K562 (cell line): ENCODE measurements around the gene TDRD5. TPM values are rescaled to one million over a fixed set of nuclear protein-coding genes. Genes with fewer than 3 reads are reported as not detected.

Source experiments
- ATAC-seq: fragments of 200-7000 bp; cut with Tn5 transposase; 3 replicates; pipeline ENCODE4 v1.9.1; 2020; ENCODE audit warnings: moderate library complexity
- BruUV-seq: library from RNA; stranded (reverse); fragments of 400-500 nt; replicated peaks from 2 replicates; lab custom pipeline; 2021; lab: Mats Ljungman, UMichigan
- CTCF ChIA-PET: fragments of 300-600 bp; formaldehyde crosslinking; extraction: SDS; loops from one replicate; lab custom pipeline; 2021; ENCODE audit warnings: low intra/inter-chr PET ratio; lab: Yijun Ruan, JAX
- POLR2A ChIA-PET: fragments of 300-600, 350-650 bp; sonication (Branson Sonifier 250); formaldehyde crosslinking; extraction: SDS; loops from one replicate; lab custom pipeline; 2021; ENCODE audit warnings: antibody characterized with exemption, inconsistent platforms; lab: Yijun Ruan, JAX
- DNase-seq, 4 experiments: peaks; one replicate each; pipeline versions ENCODE4 v3.0.0 to v3.0.0-alpha.2; 2011 to 2018; ENCODE audit warnings: low spot score in 3 of 4, mixed read lengths in 3 of 4; ENCODE audit errors: extremely low read depth in 1 of 4
- FAIRE-seq: peaks from 2 replicates; lab custom pipeline; 2011; peaks lifted over from hg19 to GRCh38; lab: Jason Lieb, UNC
- H2AFZ ChIP-seq: 2 replicates; pipeline ENCODE4 v1.6.0; 2011; ENCODE audit warnings: low read depth, low read length, control low read depth, inconsistent platforms
- H3K27ac ChIP-seq: fragments of 200-600 bp; 3 replicates; pipeline ENCODE4 v1.8.0; 2011; ENCODE audit warnings: low read depth, mild to moderate bottlenecking, control low read depth, inconsistent platforms, low read length, moderate library complexity, mixed read lengths; ENCODE audit errors: extremely low read depth
- H3K27me3 ChIP-seq, 2 experiments: fragments of 300-600 bp in 1 of 2; 2 replicates in 1 of 2; 3 replicates in 1 of 2; pipeline versions ENCODE4 v1.6.0 to v1.8.0; 2011; ENCODE audit warnings: inconsistent platforms in 2 of 2, low read length in 2 of 2, mild to moderate bottlenecking in 1 of 2, mixed read lengths in 1 of 2, moderate library complexity in 1 of 2; ENCODE audit not compliant: control insufficient read depth in 2 of 2, insufficient read depth in 2 of 2
- H3K36me3 ChIP-seq: fragments of 300-600 bp; 3 replicates; pipeline ENCODE4 v1.8.0; 2011; ENCODE audit warnings: mild to moderate bottlenecking, low read length, inconsistent platforms; ENCODE audit not compliant: control insufficient read depth, insufficient read depth
- H3K4me1 ChIP-seq, 2 experiments: fragments of 200-600 bp in 1 of 2; replicated peaks in 1 of 2; 2 replicates in 1 of 2; 3 replicates in 1 of 2; pipeline versions ENCODE4 v1.5.1 to v1.8.0; 2011; ENCODE audit warnings: inconsistent platforms in 2 of 2, low read length in 2 of 2, mild to moderate bottlenecking in 1 of 2, mixed read lengths in 1 of 2, moderate library complexity in 1 of 2; ENCODE audit not compliant: control insufficient read depth in 2 of 2, insufficient read depth in 2 of 2
- H3K4me2 ChIP-seq: 2 replicates; pipeline ENCODE4 v1.6.1; 2011; ENCODE audit warnings: low read length, control low read depth, inconsistent platforms, mixed read lengths; ENCODE audit not compliant: insufficient read depth
- H3K4me3 ChIP-seq: fragments of 200-600 bp; sonication (generic), shearing (Covaris generic); 2 replicates; pipeline ENCODE4 v1.5.1; 2016; ENCODE audit warnings: control low read depth, inconsistent platforms
- H3K79me2 ChIP-seq: fragments of 200-600 bp; 3 replicates; pipeline ENCODE4 v1.8.0; 2011; ENCODE audit warnings: low read length, inconsistent platforms; ENCODE audit not compliant: control insufficient read depth, insufficient read depth
- H3K9ac ChIP-seq, 2 experiments: 2 replicates each; pipeline versions ENCODE4 v1.6.0 to v1.6.1; 2011; ENCODE audit warnings: low read depth in 2 of 2, low read length in 2 of 2, control low read depth in 1 of 2, inconsistent platforms in 1 of 2, mild to moderate bottlenecking in 1 of 2, mixed read lengths in 1 of 2; ENCODE audit not compliant: insufficient read depth in 1 of 2
- H3K9me1 ChIP-seq: one replicate; pipeline ENCODE4 v1.6.0; 2011; ENCODE audit warnings: inconsistent platforms, mild to moderate bottlenecking, low read length, moderate library complexity; ENCODE audit not compliant: control insufficient read depth, insufficient read depth
- H3K9me3 ChIP-seq: replicated peaks from 2 replicates; pipeline ENCODE4 v1.5.1; 2011; ENCODE audit warnings: low read depth, low read length, inconsistent platforms; ENCODE audit not compliant: control insufficient read depth, insufficient read depth
- H4K20me1 ChIP-seq: replicated peaks from 2 replicates; pipeline ENCODE4 v1.6.1; 2011; ENCODE audit warnings: low read length, inconsistent platforms, mixed read lengths; ENCODE audit not compliant: control insufficient read depth, insufficient read depth
- FIP1L1 ChIP-seq: fragments of 200-400 bp; formaldehyde crosslinking; IDR thresholded peaks from 2 replicates; pipeline ENCODE4 v1.6.1; 2018; ENCODE audit warnings: mild to moderate bottlenecking, low read depth, low read length; ENCODE audit not compliant: poor library complexity, severe bottlenecking
- JUNB ChIP-seq: fragments of 450-650 bp; formaldehyde crosslinking; conservative IDR thresholded peaks from 2 replicates; pipeline ENCODE4 v1.4.0; 2020; ENCODE audit warnings: mild to moderate bottlenecking
- LCOR ChIP-seq: sonication (generic); formaldehyde crosslinking; IDR thresholded peaks from 2 replicates; pipeline ENCODE4 v1.8.0; 2022; ENCODE audit warnings: mild to moderate bottlenecking, missing genetic modification reagents
- NFIX ChIP-seq: fragments of 250-450 bp; sonication (Bioruptor Pico); IDR thresholded peaks from 2 replicates; pipeline ENCODE4 v1.4.0; 2020; ENCODE audit warnings: low read depth, mild to moderate bottlenecking, moderate library complexity
- NR2C1 ChIP-seq, 2 experiments: fragments of 450-650 bp; IDR thresholded peaks; 2 replicates each; pipeline ENCODE4 v1.6.1; 2017; ENCODE audit warnings: mild to moderate bottlenecking in 2 of 2, antibody characterized with exemption in 1 of 2, inconsistent platforms in 1 of 2, missing compliant biosample characterization in 1 of 2, missing genetic modification characterization in 1 of 2
- PML ChIP-seq: IDR thresholded peaks from 2 replicates; pipeline ENCODE4 v1.6.1; 2012; ENCODE audit warnings: low read length, inconsistent platforms
- RBFOX2 ChIP-seq: fragments of 200-400 bp; formaldehyde crosslinking; IDR thresholded peaks from 2 replicates; pipeline ENCODE4 v1.6.1; 2017; ENCODE audit warnings: low read depth, mild to moderate bottlenecking, low read length, moderate library complexity
- TARDBP ChIP-seq: fragments of 450-650 bp; IDR thresholded peaks from 2 replicates; pipeline ENCODE4 v1.6.1; 2016
- U2AF1 ChIP-seq: fragments of 200-400 bp; formaldehyde crosslinking; optimal IDR thresholded peaks from 2 replicates; pipeline ENCODE3; 2017; ENCODE audit warnings: mild to moderate bottlenecking, low read depth, low read length, moderate library complexity
- ZC3H4 ChIP-seq: sonication (generic); formaldehyde crosslinking; IDR thresholded peaks from 2 replicates; pipeline ENCODE4 v1.9.0; 2021; ENCODE audit warnings: missing genetic modification reagents, borderline replicate concordance
- WGBS: fragments of 100-300 bp; shearing (Covaris generic); methylation state at CpG from one replicate; pipeline ENCODE4 v1.1.6; 2016; ENCODE audit warnings: low coverage, mixed read lengths; ENCODE audit not compliant: insufficient coverage; ENCODE audit errors: missing lambda C conversion rate; 5-methylcytosine and 5-hydroxymethylcytosine counted together
- in situ Hi-C: fragments of 300-500 bp; cut with MboI; formaldehyde crosslinking; loops from 4 replicates; pipeline ENCODE4 v1.15.0; 2018; ENCODE audit warnings: inconsistent platforms, mixed read lengths
- intact Hi-C: fragments of 100-400 bp; cut with micrococcal nuclease; formaldehyde crosslinking; loops from 2 replicates; pipeline ENCODE4 v1.14.2; 2022
- polyA plus RNA-seq, 8 experiments: library from polyadenylated mRNA; depleted of rRNA in 4 of 8; stranded (reverse) in 5 of 8; unstranded in 3 of 8; fragments of >200 nt; fragmentation: Nextera tagmentation in 2 of 8; fragmentation: Illumina TruSeq in 1 of 8; extraction: Ambion mirVana in 2 of 8; extraction: Trizol in 1 of 8; gene quantifications; 2 replicates each; pipeline versions ENCODE4 v1.2.1 to v1.2.3, GENCODE V29; 2011 to 2014; ENCODE audit warnings: inconsistent platforms in 1 of 8, missing spikeins in 1 of 8
- total RNA-seq, 7 experiments: library from RNA; depleted of rRNA in 6 of 7; stranded (reverse); fragments of >200 nt in 6 of 7; fragmentation: Illumina TruSeq in 2 of 7; extraction: Trizol in 2 of 7; gene quantifications; 2 replicates each; pipeline versions ENCODE4 v1.2.1 to v1.2.3, GENCODE V29; 2011 to 2021; ENCODE audit warnings: low replicate concordance in 1 of 7
- TF ChIP-seq, protein P1 (sequence below), 2 experiments: fragments of 450-650 bp in 1 of 2; sonication (generic) in 1 of 2; formaldehyde crosslinking; conservative IDR thresholded peaks; 2 replicates each; pipeline versions ENCODE4 v1.4.0 to v1.8.1; 2020 to 2022; ENCODE audit warnings: mild to moderate bottlenecking in 1 of 2, missing genetic modification reagents in 1 of 2
- TF ChIP-seq, protein P2 (sequence below): fragments of 450-650 bp; formaldehyde crosslinking; IDR thresholded peaks from 2 replicates; pipeline ENCODE4 v1.4.0; 2020; ENCODE audit warnings: mild to moderate bottlenecking, moderate library complexity
- TF ChIP-seq, protein P3 (sequence below), 2 experiments: fragments of 450-650 bp; IDR thresholded peaks; 2 replicates each; pipeline ENCODE4 v1.6.1; 2018; ENCODE audit warnings: mild to moderate bottlenecking in 2 of 2, low read depth in 1 of 2; ENCODE audit not compliant: partially characterized antibody in 2 of 2
- TF ChIP-seq, protein P4 (sequence below): fragments of 250-450 bp; sonication (Bioruptor Pico); IDR thresholded peaks from 2 replicates; pipeline ENCODE4 v1.4.0; 2020

The TDRD5 gene
- total and polyA plus RNA-seq, 9 of the 15 experiments (the other 6 are each of a cell fraction or from before 2014, with no cell fraction given), result 0.04 to 0.57 (median 0.26) TPM; not detected in 1

GRCh38 chr1:179548666-179549367, 42.8 kb upstream of the TDRD5 start:
- H3K9me3 ChIP-seq, result no peaks in the 10 kb centered on the region
- ATAC-seq, result no peak
- H3K27me3 ChIP-seq, result no peaks in the 10 kb centered on the region; a peak in 1 of 5 replicates
- no peak overlapping the region for H3K9ac ChIP-seq
- no peaks in the 10 kb centered on the region for H3K9me1 ChIP-seq
- ChIA-PET CTCF (no interaction called here), POLR2A (interaction anchor here (0.6 kb wide), 1 partner anchor 865 kb away, joined by 3 read pairs; no protein-coding TSS in a partner anchor)
- in situ Hi-C loops (no loop called here), intact Hi-C loops (no loop called here)
- 0% methylated on average over 3 of the region's 3 CpGs for WGBS
- H2AFZ ChIP-seq, result no peak overlapping the region
- H3K4me3 ChIP-seq, result no peak overlapping the region
- no TSS peak for BruUV-seq
- no peaks in the 10 kb centered on the region for H3K4me1 ChIP-seq
- no peaks in the 10 kb centered on the region; the same call in 1 of the 2 replicates for H4K20me1 ChIP-seq
- no peaks in the 10 kb centered on the region for H3K79me2 ChIP-seq
- H3K27ac ChIP-seq, result no peak overlapping the region
- FAIRE-seq, result no peak
- no peak for DNase-seq
- no peak overlapping the region for H3K4me2 ChIP-seq
- no peaks in the 10 kb centered on the region for H3K36me3 ChIP-seq
- TF ChIP-seq, protein P1, sequence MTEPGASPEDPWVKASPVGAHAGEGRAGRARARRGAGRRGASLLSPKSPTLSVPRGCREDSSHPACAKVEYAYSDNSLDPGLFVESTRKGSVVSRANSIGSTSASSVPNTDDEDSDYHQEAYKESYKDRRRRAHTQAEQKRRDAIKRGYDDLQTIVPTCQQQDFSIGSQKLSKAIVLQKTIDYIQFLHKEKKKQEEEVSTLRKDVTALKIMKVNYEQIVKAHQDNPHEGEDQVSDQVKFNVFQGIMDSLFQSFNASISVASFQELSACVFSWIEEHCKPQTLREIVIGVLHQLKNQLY (CRISPR knock-in tag; conservative IDR thresholded peaks at IDR 0.05), result no peak
- TF ChIP-seq NFIX (CRISPR knock-in tag), result no peak
- TF ChIP-seq, protein P2, sequence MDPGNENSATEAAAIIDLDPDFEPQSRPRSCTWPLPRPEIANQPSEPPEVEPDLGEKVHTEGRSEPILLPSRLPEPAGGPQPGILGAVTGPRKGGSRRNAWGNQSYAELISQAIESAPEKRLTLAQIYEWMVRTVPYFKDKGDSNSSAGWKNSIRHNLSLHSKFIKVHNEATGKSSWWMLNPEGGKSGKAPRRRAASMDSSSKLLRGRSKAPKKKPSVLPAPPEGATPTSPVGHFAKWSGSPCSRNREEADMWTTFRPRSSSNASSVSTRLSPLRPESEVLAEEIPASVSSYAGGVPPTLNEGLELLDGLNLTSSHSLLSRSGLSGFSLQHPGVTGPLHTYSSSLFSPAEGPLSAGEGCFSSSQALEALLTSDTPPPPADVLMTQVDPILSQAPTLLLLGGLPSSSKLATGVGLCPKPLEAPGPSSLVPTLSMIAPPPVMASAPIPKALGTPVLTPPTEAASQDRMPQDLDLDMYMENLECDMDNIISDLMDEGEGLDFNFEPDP, result no peak
- TF ChIP-seq JUNB (CRISPR knock-in tag), result no peak
- no peak for TF ChIP-seq RBFOX2
- no peak for TF ChIP-seq ZC3H4
- no peak for TF ChIP-seq TARDBP
- TF ChIP-seq LCOR, result no peak
- no peak for TF ChIP-seq FIP1L1
- no peak for TF ChIP-seq NR2C1 (IDR thresholded peaks at IDR 0.05)
- TF ChIP-seq NR2C1 (tag; IDR thresholded peaks at IDR 0.05), result no peak
- TF ChIP-seq, protein P3, sequence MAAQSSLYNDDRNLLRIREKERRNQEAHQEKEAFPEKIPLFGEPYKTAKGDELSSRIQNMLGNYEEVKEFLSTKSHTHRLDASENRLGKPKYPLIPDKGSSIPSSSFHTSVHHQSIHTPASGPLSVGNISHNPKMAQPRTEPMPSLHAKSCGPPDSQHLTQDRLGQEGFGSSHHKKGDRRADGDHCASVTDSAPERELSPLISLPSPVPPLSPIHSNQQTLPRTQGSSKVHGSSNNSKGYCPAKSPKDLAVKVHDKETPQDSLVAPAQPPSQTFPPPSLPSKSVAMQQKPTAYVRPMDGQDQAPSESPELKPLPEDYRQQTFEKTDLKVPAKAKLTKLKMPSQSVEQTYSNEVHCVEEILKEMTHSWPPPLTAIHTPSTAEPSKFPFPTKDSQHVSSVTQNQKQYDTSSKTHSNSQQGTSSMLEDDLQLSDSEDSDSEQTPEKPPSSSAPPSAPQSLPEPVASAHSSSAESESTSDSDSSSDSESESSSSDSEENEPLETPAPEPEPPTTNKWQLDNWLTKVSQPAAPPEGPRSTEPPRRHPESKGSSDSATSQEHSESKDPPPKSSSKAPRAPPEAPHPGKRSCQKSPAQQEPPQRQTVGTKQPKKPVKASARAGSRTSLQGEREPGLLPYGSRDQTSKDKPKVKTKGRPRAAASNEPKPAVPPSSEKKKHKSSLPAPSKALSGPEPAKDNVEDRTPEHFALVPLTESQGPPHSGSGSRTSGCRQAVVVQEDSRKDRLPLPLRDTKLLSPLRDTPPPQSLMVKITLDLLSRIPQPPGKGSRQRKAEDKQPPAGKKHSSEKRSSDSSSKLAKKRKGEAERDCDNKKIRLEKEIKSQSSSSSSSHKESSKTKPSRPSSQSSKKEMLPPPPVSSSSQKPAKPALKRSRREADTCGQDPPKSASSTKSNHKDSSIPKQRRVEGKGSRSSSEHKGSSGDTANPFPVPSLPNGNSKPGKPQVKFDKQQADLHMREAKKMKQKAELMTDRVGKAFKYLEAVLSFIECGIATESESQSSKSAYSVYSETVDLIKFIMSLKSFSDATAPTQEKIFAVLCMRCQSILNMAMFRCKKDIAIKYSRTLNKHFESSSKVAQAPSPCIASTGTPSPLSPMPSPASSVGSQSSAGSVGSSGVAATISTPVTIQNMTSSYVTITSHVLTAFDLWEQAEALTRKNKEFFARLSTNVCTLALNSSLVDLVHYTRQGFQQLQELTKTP (IDR thresholded peaks at IDR 0.05; ENCODE audit: low read depth in 1 of 2, partially characterized antibody in 2 of 2), result no peak
- no peak for TF ChIP-seq U2AF1
- TF ChIP-seq PML, result no peak
- TF ChIP-seq, protein P4, sequence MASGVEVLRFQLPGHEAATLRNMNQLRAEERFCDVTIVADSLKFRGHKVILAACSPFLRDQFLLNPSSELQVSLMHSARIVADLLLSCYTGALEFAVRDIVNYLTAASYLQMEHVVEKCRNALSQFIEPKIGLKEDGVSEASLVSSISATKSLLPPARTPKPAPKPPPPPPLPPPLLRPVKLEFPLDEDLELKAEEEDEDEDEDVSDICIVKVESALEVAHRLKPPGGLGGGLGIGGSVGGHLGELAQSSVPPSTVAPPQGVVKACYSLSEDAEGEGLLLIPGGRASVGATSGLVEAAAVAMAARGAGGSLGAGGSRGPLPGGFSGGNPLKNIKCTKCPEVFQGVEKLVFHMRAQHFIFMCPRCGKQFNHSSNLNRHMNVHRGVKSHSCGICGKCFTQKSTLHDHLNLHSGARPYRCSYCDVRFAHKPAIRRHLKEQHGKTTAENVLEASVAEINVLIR (CRISPR knock-in tag), result no peak
